HG02938 (cell line): ENCODE measurements around the gene GRWD1.

ENCODE experiments used
- ATAC-seq: cut with Tn5 transposase; IDR thresholded peaks from one replicate; pipeline ENCODE4 v1.9.1; 2021; ENCODE audit warnings: mild to moderate bottlenecking, moderate library complexity; ENCODE audit not compliant: unreplicated experiment

Gene GRWD1

DNA sequence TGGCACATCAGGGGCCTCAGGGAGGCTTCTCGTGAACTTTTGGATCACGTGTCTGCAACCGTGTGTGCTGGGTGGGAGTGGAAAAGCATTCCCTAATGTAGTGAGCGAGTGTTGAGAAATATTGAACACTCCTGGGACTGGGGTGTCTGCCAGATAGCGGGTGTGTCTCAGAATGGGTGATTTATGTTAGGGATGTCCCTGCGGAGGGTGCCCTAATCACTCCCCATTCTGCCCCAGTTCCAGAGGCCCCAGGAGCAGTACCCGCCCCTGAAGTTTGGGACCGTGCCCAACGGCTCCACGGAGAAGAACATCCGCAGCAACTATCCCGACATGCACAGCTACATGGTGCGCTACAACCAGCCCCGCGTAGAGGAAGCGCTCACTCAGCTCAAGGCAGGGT, 24.2 kb upstream of the GRWD1 start:
- ATAC-seq: no peak

DNA sequence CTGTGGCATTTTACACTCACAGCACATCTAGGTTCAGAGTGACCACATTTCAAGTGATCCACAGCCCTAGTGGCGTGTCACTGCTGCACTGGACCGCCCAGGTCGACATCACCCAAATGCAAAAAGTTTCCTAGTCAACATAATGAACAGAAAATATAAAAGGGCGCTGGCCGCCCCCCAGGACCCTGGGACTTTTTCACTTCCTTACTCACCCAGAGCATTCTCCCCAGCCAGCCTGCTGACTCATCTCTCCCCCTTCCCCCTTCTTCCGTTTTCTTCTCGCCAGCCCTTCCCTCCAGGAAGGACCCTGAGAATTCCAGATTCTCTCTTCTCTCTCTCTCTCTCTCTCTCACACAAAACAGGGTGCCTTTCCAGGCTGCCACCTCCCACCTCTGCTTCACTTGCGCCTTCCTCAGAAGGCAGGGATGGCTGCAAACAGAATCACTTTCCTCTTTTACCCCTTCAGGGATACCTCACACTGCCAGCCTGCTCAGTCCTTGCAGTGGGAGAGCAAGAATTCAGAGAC, 21.0 kb upstream of the GRWD1 start:
- no peak for ATAC-seq

DNA sequence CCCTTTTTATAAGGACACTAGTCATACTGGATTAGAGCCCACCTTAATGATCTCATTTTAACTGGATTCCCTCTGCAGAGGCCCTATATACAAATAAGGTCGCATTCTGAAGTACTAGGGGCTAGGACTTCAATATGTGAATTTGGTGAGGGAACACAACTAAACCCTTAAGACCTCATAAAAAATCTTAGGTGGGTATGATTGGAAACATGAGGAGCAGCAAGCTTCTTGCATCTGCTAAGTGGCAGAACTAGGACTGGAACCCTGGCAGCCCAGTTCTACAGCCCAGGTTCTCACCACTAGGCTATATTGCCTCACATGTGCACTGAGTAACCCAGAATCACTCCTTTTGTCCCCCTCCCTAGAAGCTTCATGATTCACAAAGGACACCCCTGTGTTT, 17.1 kb upstream of the GRWD1 start:
- ATAC-seq: no peak

DNA sequence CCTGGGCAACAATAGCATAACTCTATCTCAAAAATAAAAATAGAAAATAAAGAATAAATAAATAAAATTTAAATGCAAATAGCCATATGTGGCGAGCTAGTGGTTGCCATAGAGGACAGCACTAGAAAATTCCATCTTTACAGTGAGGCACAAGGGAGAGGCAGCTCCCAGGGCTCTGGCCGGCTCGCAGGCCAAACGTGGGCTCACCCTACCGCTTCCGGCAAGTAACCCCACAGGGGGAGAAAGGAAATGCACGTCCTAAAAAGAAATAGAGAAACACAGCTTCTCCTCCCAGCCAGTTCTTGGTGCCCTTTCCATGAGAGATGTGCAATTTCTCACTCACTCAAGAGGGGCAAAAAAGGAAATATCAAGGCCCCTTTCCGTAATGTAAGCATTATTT, 12.4 kb upstream of the GRWD1 start:
- ATAC-seq: no peak

DNA sequence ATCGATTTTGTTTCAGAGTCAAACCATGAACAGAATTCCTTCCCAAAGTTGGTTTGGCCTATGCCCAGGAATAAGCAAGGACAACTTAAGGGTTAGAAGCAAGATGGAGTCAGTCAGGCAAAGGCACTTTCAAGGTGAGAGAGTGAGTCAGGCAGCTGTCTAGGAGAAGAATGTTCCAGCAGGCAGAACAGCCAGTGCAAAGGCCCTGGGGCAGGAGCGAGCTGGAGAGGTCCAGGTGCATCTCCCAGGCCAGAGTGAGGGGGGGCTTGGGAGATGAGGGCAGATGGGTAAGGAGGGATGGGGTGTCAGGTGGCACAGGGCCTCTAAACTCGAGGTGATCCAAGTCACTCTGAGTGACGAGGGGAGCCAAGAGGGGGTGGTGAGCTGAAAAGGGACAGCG, 9.2 kb upstream of the GRWD1 start:
- no peak for ATAC-seq

DNA sequence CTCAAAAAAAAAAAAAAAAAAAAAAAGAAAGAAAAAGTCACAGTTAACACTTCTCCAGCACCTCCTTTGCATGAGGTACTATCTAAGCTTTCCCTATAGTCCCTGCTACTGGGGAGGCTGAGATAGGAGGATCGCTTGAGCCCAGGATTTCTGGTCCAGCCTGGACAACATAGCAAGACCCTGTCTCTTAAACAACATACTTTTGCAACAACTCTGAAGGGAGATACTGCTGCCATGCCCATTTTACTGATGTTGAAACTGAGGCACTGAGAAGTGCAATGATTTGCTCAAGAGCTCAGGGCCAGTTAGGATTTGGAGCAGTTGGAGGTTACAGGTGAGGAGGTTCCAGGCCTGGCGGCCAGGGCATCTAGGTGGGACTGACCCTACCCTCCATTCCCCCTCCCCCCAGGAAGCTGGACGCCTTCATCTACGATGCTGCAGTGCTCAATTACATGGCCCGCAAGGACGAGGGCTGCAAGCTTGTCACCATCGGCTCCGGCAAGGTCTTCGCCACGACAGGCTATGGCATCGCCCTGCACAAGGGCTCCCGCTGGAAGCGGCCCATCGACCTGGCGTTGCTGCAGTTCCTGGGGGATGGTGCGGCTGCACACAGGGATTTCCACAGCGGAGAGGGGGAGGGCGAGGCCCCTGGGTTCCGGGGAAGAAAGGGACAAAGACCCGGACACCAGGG, 4.3 kb upstream of the GRWD1 start:
- ATAC-seq: no peak

DNA sequence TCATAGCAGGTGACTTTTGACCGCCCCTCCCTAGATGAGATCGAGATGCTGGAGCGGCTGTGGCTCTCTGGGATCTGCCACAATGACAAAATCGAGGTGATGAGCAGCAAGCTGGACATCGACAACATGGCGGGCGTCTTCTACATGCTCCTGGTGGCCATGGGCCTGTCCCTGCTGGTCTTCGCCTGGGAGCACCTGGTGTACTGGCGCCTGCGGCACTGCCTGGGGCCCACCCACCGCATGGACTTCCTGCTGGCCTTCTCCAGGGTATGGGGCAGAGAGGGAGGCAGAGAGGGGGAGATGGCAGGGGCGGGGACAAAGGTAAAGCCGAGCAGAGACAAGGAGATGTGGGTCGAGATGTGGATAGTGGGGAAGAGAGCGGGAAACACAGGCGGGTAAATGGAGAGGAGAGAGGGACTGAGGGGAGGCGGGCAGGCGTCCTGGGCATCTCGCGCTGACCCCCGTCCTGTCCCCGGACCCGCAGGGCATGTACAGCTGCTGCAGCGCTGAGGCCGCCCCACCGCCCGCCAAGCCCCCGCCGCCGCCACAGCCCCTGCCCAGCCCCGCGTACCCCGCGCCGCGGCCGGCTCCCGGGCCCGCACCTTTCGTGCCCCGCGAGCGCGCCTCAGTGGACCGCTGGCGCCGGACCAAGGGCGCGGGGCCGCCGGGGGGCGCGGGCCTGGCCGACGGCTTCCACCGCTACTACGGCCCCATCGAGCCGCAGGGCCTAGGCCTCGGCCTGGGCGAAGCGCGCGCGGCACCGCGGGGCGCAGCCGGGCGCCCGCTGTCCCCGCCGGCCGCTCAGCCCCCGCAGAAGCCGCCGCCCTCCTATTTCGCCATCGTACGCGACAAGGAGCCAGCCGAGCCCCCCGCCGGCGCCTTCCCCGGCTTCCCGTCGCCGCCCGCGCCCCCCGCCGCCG, 3.4 kb upstream of the GRWD1 start:
- no peak for ATAC-seq

DNA sequence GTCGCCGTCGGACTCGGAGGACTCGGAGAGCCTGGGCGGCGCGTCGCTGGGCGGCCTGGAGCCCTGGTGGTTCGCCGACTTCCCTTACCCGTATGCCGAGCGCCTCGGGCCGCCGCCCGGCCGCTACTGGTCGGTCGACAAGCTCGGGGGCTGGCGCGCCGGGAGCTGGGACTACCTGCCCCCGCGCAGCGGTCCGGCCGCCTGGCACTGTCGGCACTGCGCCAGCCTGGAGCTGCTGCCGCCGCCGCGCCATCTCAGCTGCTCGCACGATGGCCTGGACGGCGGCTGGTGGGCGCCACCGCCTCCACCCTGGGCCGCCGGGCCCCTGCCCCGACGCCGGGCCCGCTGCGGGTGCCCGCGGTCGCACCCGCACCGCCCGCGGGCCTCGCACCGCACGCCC, 2.5 kb upstream of the GRWD1 start:
- no peak for ATAC-seq

DNA sequence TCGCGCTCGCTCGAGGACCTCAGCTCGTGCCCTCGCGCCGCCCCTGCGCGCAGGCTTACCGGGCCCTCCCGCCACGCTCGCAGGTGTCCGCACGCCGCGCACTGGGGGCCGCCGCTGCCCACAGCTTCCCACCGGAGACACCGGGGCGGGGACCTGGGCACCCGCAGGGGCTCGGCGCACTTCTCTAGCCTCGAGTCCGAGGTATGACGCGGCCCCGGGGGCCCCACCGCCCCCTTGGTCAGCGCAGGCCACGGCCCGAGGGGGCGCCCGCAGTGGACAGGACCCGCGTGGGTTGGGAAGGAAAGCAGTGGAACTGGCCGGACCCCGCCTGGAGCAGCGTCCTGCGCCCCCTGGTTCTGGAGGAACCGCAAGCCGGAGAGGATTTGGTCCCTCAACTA, 2.1 kb upstream of the GRWD1 start:
- no peak for ATAC-seq

DNA sequence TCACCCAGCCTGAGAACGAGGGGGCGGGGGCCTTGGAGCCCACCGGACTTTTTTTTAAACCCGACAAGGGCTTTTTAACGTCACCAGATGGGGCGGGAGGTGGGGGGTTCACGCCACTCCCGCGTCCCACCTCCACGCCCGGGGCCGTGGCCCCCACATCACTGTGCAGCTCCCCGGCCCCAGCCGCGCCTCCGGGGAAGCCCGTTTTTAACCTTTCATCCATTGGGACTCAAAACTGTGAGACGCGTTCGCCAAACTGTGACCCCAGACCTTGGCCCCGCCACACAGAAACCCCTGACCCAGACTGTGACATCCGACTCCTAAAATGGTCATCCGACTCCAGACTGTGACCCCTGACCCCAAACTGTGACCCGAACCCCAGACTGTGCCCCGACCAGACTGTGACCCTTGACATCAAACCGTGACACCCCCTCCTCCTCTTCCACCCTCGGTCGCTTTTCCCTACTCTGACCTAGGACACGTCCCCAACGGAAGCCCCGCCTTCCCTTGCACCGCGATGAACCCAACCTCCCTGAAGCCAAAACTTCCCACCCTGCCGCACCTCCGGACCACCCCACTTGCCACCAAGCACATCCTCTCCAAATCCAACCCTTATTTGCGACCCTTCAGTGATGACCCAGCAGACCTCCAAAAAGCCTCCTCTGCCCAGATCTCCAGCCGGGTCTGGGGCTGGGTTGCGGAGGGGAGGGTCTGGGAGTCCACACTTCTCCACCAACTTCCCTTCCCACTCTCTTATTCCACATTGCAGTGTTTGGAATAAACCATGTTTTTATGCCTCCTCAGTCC, 1.5 kb upstream of the GRWD1 start:
- no peak for ATAC-seq

DNA sequence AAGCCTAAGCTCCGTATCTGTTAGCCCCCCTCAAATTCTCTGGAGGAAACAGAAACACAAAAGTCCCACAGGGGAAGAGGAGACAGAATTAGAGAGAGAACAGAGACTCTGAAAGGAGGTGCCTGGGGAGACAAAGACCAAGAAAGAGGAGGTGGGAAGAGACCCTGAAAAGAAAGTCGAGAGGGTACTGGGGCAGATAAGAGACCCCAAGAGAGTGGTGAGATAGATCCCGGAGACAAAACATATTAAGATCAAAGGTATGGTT, 915 bp upstream of the GRWD1 start:
- no peak for ATAC-seq

DNA sequence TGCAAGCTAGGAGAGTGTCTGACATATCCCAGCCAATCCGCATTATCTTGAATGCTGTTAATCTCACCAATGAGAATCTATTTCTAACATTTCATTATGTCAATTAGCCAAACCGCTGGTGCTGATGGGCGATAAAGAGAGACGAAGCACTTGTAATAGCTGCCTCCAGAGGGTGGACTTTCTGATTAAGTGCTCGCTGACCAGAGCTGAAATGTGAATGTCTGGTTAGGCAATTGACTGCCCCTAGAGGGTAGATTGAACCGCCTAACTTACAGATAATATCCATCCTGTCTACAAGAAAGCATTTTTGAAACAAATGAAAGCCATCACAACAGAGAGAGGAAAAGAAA, 552 bp upstream of the GRWD1 start:
- ATAC-seq: peak; percentile 21

DNA sequence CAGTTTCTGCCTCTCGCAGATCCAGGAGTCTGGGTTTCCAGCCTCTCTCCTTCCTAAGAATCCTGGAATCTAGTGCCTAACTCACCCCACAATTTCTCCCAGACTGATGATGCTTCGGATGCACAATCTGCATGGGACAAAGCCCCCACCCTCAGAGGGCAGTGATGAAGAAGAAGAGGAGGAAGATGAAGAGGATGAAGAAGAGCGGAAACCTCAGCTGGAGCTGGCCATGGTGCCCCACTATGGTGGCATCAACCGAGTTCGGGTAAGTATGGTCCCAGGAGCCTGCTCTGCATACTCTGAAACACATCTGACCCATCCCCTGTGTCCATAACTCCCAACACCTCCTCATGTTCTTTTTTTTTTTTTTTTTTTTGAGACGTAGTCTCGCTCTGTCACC, 796 bp downstream of the GRWD1 start:
- no peak for ATAC-seq

DNA sequence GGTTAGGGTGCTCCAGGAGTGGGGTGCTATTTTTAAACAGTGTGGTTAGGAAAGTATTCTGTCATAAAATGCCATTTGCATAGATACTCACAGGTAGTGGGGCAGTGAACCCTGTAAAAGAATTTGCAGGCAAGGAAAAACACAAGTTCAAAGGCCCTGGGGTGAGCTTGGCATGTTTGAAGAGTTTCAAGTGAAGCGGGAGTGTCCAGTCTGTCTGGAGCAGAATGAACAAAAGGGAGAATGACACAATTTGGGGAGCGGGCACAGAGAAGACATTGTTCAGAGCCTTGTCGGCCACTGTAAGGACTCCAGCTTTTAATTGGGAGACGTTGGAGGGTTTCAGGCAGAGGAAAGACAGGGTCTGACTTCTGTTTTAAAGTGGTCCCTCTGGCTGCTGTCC, 2.8 kb downstream of the GRWD1 start:
- no peak for ATAC-seq

DNA sequence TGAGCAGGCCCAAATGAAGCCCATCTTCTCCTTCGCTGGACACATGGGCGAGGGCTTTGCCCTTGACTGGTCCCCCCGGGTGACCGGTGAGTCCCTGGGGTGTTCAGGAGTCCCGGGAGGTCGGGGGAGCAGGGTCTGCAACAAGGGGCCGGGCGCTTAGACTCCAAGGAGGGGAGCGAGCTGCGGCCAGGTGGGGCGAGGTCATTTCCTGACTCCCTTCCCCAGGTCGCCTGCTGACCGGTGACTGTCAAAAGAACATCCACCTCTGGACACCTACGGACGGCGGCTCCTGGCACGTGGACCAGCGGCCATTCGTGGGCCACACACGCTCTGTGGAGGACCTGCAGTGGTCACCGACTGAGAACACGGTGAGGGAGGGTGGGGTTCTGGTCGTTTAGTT, 4.7 kb downstream of the GRWD1 start:
- no peak for ATAC-seq

DNA sequence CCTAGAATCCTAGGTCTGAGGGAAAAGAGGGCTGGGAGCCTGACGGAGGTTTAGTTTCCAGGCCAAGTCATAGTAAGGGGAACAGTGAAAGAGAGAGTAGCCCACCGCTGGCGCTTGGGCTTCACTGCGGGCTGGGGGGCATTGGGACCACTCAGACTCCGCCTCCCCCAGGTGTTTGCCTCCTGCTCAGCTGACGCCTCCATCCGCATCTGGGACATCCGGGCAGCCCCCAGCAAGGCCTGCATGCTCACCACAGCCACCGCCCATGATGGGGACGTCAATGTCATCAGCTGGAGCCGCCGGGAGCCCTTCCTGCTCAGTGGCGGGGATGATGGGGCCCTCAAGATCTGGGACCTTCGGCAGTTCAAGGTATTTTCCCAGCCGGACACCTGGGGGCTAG, 5.1 kb downstream of the GRWD1 start:
- ATAC-seq: no peak

DNA sequence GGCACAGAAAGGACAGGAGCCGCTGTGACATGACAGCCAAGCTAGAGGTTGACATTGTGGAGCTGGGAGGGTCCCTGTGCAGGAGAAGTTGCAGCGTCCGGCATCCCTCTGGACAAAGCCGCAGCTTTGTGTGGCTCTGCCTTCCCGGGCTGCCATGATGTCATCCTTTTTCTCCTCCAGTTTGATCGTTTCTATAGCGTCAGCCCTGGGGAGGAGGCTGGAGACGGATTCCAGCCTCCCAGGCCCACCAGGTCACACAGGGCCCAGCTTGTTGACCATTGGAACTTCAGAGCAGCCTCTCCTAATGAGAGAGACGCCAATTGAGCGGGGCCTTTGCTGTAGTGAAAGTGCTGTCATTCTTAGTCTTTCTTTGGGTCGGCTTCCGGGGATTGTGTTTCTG, 5.8 kb downstream of the GRWD1 start:
- no peak for ATAC-seq

DNA sequence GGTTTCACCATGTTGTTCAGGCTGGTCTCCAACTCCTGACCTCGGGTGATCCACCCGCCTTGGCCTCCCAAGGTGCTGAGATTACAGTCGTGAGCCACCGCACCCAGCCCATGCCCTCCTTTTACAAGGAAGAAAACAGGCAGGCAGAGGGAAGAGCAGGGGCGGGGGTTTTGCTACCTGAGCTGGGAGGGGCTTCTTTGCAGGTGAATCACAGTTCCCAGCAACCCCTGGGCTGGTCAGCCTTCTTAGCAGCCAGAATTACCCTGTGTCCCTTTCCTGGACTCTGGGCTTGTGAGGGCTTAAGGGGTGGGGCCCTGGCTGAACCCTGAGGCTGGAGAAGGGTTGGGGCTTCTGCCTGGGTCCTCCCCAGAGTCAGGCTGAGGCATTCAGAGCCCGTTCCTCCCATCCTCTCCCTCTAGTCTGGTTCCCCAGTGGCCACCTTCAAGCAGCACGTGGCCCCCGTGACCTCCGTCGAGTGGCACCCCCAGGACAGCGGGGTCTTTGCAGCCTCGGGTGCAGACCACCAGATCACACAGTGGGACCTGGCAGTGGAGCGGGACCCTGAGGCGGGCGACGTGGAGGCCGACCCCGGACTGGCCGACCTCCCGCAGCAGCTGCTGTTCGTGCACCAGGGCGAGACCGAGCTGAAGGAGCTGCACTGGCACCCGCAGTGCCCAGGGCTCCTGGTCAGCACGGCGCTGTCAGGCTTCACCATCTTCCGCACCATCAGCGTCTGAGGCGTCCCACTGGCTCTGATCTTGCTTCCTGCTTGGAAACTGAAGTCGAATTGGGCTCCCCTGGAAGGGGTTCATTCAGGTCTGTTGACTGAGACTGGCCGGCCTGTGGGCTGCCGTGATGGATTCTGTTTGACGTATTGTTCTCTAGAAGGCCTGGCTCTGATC, 6.8 kb downstream of the GRWD1 start:
- no peak for ATAC-seq

DNA sequence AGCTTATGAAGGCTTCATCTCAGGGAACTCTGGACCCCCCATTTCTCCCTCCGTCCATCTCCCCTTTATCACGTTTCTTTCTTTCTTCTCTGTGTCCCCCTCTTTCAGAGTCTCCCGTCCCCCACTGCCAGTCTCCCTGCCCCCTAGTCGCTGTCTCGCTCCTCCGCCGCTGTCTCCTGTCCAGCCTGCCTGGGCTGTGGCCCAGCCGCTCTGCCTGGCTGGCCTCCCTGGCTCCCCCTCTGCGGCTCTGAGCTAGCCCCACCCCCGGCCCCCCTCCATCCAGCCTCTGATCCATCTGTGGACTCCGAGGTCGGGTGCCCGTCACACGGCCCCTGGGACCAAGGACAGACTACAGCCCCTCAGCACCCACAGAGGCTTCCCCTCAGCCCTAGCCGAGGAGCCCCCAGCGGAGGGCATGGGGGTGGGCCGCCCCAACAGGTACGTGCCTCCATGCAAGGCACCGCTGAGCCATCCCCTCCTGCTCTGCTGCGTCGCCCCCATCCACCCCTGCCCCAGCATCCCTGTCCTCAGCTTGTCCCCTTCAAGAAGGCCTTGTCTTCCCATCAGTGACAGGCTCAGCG, 8.5 kb downstream of the GRWD1 start:
- ATAC-seq: no peak

DNA sequence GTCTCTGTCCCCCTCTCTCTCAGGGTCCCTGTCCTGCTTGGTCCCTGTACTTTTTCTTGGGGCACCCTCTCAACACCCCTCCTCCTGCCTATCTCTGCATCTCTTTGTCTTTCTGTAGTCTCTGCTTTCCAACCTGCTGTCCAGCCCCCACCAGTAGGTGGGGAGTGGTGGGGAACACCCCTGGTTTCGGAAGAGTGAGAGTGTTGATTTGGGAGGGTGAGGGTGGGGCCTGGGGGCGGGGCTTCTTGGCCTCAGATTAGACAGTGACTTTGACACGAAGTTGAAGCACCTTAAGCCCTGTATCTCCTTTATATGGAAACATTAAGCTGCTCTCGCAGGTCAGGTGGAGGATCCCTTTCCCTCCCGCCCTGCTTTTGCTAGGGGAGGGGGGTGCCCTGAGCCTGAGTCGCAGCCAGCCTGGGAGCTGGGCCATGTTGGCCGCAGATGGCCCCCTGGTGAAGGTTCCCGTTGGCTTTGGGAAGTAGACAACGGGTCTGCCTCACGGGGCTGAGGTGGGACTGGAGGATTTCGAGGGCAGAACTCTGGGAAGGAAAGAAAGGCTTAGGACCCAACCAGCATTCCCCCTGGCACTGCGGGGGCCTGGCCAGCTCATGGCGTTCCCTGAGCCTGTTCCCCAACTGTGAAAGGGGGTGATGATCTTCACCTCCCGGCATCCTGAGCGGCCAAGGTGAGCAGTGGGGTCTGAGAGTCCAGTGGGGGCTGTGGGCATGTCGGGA, 9.6 kb downstream of the GRWD1 start, which contains the start of gene KCNJ14:
Gene KCNJ14, plus strand, starts transcription at position 404 of the 737 bp plus-strand sequence. CDS start 6,151 bp downstream, outside the sequence.
- ATAC-seq: no peak
